NCI-H748 treated with DMSO at 0.1 percent for 48 hours (cell line): ENCODE data around the gene GAB4.
"Not testable (repeated sequence)": the region's sequence is repeated elsewhere in the genome, so short reads cannot be mapped to it uniquely, and the experiment has no call there.

Experiments
- DNase-seq: peaks from one replicate; lab custom pipeline; 2025; lab: John Stamatoyannopoulos, UW

Gene GAB4, protein sequence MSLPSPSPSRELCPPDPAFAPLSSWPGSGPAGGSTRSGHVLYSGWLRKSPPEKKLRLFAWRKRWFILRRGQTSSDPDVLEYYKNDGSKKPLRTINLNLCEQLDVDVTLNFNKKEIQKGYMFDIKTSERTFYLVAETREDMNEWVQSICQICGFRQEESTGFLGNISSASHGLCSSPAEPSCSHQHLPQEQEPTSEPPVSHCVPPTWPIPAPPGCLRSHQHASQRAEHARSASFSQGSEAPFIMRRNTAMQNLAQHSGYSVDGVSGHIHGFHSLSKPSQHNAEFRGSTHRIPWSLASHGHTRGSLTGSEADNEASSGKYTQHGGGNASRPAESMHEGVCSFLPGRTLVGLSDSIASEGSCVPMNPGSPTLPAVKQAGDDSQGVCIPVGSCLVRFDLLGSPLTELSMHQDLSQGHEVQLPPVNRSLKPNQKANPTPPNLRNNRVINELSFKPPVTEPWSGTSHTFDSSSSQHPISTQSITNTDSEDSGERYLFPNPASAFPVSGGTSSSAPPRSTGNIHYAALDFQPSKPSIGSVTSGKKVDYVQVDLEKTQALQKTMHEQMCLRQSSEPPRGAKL

DNA sequence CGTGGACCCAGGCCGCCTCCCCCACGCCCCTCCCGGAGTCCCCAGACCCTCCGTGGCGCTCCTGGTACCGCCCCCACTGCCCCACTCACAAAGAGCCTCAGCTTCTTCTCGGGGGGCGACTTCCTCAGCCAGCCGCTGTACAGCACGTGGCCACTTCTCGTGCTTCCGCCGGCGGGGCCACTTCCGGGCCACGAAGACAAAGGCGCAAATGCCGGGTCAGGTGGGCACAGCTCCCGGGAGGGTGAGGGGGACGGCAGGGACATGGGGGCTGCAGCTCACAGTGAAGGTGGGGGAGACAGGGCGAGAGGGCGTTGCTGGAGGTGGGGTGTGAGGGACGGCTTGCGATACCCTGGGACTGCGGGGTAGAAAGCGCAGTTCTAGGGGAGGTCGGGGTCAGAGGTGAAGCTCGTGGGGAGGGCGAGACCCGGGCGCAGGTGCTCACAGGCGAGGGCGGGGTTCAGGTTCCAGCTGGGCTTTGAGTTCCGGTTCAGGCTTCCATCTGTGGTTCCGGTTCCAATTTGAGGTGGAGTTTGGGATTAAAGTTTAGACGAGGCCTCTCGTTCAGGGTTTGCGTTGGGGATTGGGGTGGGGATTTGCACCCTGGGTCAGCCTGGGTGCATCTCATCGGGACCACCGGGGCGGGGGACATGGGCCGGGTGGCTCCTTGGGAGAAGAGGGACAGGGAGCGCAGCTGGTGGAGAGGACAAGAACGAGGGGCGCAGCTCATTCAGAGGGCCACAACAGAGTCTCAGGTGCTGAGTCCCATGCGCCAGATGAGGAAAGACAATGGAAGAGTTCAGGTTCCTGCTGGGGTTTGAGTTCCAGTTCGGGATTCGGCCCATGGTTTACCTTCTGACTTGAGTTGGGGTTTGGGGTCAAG, at the start of gene GAB4:
Gene GAB4 (minus strand): TSS at position 371 of the 880 bp plus-strand sequence. CDS start 108 bp downstream, at position 263.
- no peak for DNase-seq

DNA sequence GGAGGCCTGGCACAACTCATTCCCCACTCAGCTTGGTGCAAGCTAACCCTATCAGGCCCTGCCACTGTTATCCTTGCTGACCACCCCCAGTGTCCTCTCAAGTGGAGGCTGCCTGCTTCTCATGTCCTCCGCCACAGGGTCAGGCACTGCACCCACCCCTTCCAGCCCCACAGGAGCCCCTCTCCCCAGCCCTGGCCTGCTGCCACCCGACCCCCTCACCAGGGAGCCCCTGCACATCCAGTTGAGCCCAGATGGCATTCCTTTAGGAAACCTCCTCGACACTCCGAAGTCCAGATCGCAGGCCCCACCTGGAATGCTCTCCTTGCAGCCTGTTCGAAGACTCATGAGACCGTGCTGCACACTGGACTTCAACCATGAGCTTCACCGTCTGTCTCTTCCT, 48.8 kb upstream of the GAB4 start:
- no peak for DNase-seq

DNA sequence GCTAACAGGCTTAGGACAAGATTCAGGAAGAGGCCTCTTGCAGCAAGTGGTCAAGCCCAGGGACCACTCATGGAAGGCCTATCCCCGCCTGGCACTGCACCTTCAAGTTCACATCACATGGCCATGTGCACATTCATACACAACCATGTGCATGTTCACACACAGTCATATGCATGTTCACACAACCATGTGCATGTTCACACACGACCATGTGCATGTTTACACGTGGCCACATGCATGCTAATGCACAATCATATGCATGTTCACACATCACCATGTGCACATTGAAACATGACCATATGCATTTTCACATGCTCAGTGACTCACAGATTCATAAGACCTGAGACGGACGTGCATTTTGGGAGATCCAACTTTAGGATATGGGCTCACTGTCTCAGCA, 48.0 kb upstream of the GAB4 start:
- DNase-seq = no peak

DNA sequence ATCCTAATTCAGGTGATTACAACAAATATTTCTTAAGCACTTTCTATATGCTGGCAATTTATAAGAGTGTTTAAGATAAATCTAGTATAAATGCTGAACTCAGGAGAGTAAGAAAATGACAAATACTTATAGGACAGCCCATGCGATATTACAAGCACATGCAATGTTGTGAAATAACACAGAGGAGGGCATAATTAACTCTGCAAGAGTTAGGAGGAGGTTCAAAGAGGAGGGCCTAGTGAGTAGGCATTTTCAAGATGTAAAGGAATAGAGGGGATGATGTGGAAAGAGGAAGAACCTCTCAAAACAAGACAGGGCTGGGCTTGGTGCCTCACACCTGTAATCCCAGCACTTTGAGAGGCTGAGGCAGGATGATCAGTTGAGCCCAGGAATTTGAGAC, 39.6 kb upstream of the GAB4 start:
- no peak for DNase-seq

DNA sequence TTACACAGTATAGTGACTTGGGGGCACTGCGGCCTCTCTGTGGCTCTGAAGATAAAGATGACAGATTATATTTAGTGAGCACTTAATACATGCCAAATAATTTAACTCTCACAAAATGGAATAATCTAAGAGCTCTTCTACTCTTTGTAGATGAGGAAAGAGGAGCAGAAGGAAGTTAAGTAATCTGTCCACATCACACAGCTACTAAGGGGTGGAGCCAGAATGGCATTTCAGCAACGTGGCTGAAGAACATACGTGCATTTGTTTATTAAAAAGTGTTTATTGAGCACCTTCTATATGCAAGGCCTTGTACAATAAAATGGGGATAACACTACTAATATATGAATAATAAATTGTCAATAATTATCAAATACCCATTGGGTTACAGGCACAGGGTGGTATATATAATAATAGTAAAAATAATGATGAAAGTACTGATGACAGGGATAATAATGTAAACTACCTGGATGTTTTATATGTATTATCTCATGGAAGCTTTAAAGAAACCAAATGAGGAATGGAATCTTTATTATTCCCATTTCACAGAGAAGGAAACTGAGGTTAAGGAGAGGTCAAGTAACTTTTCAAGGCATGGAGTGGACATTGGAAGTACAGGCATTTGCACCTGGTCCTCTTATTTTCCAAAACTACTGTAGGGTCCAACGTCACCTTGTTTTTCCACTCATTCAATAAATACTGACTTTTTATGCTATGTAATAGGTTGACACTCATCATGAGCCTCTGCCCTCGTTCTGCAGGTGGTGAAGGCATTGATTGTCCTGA, 38.7 kb upstream of the GAB4 start:
- no peak for DNase-seq

- no peak for DNase-seq
Measured at GRCh38 chr22:17043521-17043920, 35.5 kb upstream of the GAB4 start.

GRCh38 chr22:17036842-17037711, 29.1 kb upstream of the GAB4 start:
- DNase-seq = not testable (repeated sequence)

GRCh38 chr22:17035976-17036841, 28.2 kb upstream of the GAB4 start:
- not testable (repeated sequence) for DNase-seq

DNA sequence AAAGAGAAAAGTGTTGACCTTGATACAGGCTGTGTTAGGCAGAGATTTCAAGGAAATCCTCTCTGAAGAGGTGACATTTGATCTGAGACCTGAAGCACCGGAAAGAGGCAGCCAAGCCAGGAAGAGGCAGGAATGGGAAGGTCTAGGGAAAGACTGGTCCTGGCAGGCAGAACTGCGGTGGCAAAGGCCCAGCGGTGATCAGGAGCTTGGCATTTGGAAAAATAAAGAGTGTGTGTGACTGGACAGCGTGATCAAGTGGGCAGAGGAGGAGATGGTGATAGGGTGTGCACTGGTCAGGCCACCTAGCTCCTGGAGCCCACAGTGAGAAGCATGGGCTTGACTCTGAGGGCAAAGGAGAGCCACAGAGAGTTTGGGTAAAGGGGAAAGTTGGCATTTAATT, 27.2 kb upstream of the GAB4 start:
- no peak for DNase-seq

- not testable (repeated sequence) for DNase-seq
Measured at GRCh38 chr22:17034532-17034931, 26.5 kb upstream of the GAB4 start.

GRCh38 chr22:17032277-17032676, 24.3 kb upstream of the GAB4 start:
- DNase-seq = not testable (repeated sequence)

DNA sequence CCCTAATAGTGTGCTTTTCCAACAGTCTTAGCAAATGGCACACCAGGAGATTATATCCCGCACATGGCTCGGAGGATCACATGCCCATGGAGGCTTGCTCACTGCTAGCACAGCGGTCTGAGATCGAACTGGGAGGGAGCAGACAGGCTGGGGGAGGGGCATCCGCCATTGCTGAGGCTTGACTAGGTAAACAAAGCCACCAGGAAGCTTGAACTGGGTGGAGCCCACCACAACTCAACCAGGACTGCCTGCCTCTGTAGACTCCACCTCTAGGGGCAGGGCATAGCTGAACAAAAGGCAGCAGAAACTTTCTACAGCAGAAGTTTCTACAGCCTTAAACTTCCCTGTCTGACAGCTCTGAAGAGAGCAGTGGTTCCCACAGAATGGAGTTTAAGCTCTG, 16.4 kb upstream of the GAB4 start:
- DNase-seq = not testable (repeated sequence)

DNA sequence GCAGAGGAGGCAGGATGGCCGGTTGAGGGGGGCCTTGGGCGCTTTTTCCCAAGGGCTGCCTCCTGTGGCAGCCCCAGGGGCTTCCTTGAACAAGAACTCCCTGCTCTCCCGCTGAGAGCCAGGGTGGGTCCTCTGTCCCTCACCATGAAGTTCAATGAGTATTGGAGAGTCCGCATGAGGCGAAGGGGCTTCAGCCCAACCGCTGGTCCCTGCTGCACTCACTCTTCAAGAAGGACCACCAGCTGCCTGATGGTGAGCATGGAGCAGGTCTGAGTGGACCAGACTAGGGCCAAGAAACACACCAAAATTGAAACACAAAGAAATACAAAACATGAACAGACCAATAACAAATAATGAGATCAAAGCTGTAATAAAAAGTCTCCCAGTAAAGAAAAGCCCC, 7.5 kb upstream of the GAB4 start:
- DNase-seq = not testable (repeated sequence)

DNA sequence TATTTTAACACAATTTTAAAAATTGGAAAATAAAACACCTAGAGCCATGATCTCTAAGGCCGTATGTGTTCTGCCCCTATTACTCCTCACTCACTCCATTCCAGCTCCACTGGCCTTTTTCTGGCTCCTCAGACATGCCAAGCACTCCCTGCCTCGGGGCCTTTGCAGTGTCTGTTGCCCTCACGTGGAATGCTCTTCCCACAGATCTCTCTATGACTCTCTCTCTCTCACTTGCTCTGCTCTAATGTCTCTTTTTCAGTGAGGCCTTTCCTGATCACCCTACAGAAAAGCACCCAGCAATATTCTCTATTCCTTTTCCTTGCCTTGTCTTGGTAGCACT, 6.0 kb upstream of the GAB4 start:
- DNase-seq = not testable (repeated sequence)

DNA sequence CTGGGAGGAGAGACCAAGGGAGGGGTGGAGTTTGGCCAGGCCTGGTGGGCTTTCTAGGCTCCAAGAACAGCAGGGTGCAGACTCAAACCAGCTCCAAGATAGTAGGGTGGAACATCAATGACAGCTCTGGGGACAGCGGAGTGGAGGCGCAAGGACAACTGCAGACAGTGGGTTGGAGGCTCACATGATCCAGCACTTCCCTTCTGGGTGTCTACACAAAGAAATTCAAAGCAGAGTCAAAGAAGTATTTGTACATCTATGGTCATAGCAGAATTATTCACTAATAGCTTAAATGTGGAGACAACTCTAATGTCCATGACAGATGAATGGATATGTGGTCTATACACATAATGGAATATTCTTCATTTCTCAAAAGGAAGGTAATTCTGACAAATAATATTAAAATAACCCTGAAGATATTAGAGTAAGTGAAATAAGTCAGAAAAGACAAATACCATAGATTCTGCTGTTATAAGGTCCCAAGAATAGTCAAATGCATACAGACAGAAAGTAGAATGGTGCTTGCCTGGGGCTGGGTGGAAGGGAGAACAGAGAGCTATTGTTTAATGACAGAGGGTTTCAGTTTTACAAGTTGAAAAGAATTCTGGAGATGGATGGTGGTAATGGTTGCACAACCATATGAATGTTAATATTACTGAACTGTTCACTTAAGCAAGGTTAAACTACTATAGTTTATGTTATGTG, 5.5 kb upstream of the GAB4 start:
- DNase-seq = no peak

- DNase-seq = no peak
Measured at GRCh38 chr22:17012267-17012666, 4.2 kb upstream of the GAB4 start.

DNA sequence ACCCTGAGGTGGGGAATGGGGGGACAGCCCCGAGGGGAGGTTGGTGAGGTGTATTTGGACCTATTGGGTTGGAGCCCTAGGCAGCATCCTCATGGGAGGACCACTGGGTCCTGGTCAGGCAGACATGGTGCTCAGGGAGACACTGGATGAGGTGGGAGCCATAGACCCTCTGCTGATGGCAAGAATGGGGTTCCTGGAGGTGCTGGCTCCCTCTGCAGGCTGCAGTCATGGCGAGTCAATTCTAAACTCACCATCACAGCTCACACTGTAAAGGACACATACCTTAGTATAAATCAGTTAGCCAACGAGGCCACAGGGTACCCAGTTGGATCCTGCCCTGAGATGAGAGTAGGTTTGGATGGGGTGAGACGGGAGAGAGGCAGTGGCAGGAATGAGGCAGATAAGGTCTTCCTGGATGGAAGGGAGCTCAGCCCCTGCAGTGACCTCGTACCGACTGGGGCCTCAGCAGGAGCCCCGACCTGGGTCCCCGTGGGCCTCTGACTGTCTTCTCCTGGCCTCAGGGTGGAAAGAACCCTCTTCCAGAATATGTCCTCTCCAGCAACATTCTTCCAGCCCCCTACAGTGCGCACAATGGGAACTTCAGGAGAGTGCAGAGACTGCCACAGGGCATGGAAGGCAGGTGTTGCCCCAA, 1.7 kb upstream of the GAB4 start:
- DNase-seq = no peak

DNA sequence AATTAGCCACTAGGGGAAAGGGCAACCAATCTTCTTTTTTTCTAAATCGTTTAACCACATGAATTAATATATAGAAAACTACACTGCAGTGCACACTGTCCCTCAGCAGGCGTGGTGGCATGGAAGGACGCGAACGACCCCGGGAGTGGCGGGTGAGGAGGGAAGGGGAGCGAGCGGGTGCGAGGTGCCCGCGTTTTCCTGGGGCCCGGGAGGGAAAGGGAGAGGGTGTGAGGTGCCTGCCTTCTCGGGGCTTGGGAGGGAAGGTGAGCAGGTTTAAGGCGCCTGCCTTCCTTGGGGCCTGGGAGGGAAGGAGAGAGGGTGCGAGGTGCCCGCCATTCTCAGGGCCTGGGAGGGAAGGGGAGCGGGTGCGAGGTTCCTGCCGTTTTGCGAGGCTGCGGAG, 765 bp downstream of the GAB4 start:
- no peak for DNase-seq

DNA sequence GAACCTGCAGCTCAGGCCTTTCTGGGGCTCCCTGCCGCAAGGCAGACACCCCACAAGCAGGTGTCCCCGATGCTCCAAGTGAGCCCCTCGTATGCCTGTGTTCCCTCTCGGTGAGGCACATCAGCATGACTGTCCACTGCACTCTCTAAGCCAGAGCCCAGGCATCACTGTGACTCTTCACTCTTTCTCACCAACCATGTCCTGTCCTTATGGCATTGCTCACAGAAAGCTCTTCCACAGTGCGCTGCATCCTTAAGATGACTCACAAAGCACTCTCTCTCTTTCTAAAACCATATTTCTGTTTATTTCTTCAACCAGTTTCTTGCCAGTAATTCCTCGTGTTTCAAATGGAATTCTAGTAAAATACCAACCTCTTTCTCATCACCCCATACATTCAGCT, 18.1 kb downstream of the GAB4 start:
- no peak for DNase-seq
